HG03097 (cell line): ENCODE data around the gene PLEK2.
A peak's percentile ranks its signal among the peaks of the same experiment; 100 is the strongest.
"Not testable (repeated sequence)": the region's sequence is repeated elsewhere in the genome, so short reads cannot be mapped to it uniquely, and the experiment has no call there.

Experiments
- ATAC-seq: cut with Tn5 transposase; IDR thresholded peaks from one replicate; pipeline ENCODE4 v1.9.1; 2021; ENCODE audit not compliant: unreplicated experiment, low FRiP score

The PLEK2 gene

GRCh38 chr14:67429510-67430205 lies 17.7 kb upstream of the PLEK2 start:
- no peak for ATAC-seq

GRCh38 chr14:67428501-67429031 lies 16.6 kb upstream of the PLEK2 start:
- ATAC-seq, result no peak

GRCh38 chr14:67426983-67427606 lies 15.1 kb upstream of the PLEK2 start:
- peak; percentile 56 for ATAC-seq

- ATAC-seq, result no peak
Observed at GRCh38 chr14:67426161-67426560, 14.2 kb upstream of the PLEK2 start.

- ATAC-seq, result no peak
Observed at GRCh38 chr14:67425608-67426007, 13.6 kb upstream of the PLEK2 start.

GRCh38 chr14:67424539-67424938 lies 12.6 kb upstream of the PLEK2 start:
- no peak for ATAC-seq

GRCh38 chr14:67423424-67423823 lies 11.5 kb upstream of the PLEK2 start:
- no peak for ATAC-seq

- no peak for ATAC-seq
Observed at GRCh38 chr14:67421356-67422224, 9.6 kb upstream of the PLEK2 start.

GRCh38 chr14:67420102-67420739 lies 8.3 kb upstream of the PLEK2 start:
- no peak for ATAC-seq

GRCh38 chr14:67418401-67419191 lies 6.6 kb upstream of the PLEK2 start:
- no peak for ATAC-seq

- no peak for ATAC-seq
Observed at GRCh38 chr14:67417633-67418032, 5.7 kb upstream of the PLEK2 start.

- no peak for ATAC-seq
Observed at GRCh38 chr14:67416810-67417209, 4.8 kb upstream of the PLEK2 start.

GRCh38 chr14:67416085-67416484 lies 4.1 kb upstream of the PLEK2 start:
- no peak for ATAC-seq

- not testable (repeated sequence) for ATAC-seq
Observed at GRCh38 chr14:67415610-67416009, 3.6 kb upstream of the PLEK2 start.

- ATAC-seq, result no peak
Observed at GRCh38 chr14:67413806-67414769, 2.1 kb upstream of the PLEK2 start.

- ATAC-seq, result no peak
Observed at GRCh38 chr14:67411370-67411769, 595 bp downstream of the PLEK2 start.

- ATAC-seq, result no peak
Observed at GRCh38 chr14:67410313-67410712, 1.7 kb downstream of the PLEK2 start.

GRCh38 chr14:67409461-67409860 lies 2.5 kb downstream of the PLEK2 start:
- ATAC-seq, result no peak
